Ovary (tissue), 3 donors: ENCODE data around the gene ATP6V0A1.

Experiments
- CTCF ChIP-seq, 3 donors: fragments of 450-650 bp in 2 of 3; fragments of 200-600 bp in 1 of 3; IDR thresholded peaks; one replicate each; pipeline versions ENCODE4 v1.5.1 to v1.8.0; 2016 to 2022; ENCODE audit warnings: antibody characterized with exemption in 3 of 3, mild to moderate bottlenecking in 1 of 3
- EP300 ChIP-seq: sonication (generic); formaldehyde crosslinking; IDR thresholded peaks from one replicate; pipeline ENCODE4 v1.6.1; 2017; ENCODE audit warnings: antibody characterized with exemption
- POLR2A ChIP-seq: fragments of 450-650 bp; IDR thresholded peaks from one replicate; pipeline ENCODE4 v1.6.1; 2017; ENCODE audit warnings: antibody characterized with exemption, mild to moderate bottlenecking, moderate library complexity
- donor health status: DM: no; HTN: no; CAD: no.

- peak in 1 of 3 donors; percentile 13 for TF ChIP-seq CTCF (IDR thresholded peaks at IDR 0.05)
- TF ChIP-seq POLR2A: peak; percentile 83
- peak; percentile 39 for TF ChIP-seq EP300
These were observed 95.8 kb downstream of the ATP6V0A1 start for GRCh38 chr17:42554250-42555121.
